ENCODE measurements around the gene WNT1. TPM values are rescaled to one million over a fixed set of nuclear protein-coding genes. Genes with fewer than 3 reads are reported as not detected.

WNT1 gene
- polyA plus RNA-seq (2013, experiment 1 of 2) = 0.11 TPM
- 0.03 TPM for polyA plus RNA-seq (2013, experiment 2 of 2)

GRCh38 chr12:48978291-48978740 is at the start of gene WNT1:
TSS of gene WNT1 (plus strand) at chr12:48978322. CDS start at chr12:48978651, 329 bp downstream.
- H3K18ac ChIP-seq (ENCODE audit: low read length) = peak within 1 kb of the TSS; percentile 88
- H2BK120ac ChIP-seq (ENCODE audit: low read depth, low read length) = no peak within 1 kb of the TSS
- H4K91ac ChIP-seq (ENCODE audit: low read depth, low read length, poor library complexity) = no peak within 1 kb of the TSS
- H3K4me3 ChIP-seq (ENCODE audit: low read length in 2 of 2) = peak within 1 kb of the TSS in 1 of 2 donors; percentile 42
- H3K27ac ChIP-seq (replicated peaks; ENCODE audit: low read length) = no peak within 1 kb of the TSS
- no peak within 1 kb of the TSS for H2BK12ac ChIP-seq (ENCODE audit: low read length)
- peaks cover 69 to 98% (median 97%) of the 10 kb centered on the region in 3 experiments for H3K27me3 ChIP-seq (ENCODE audit: control insufficient read depth in 3 of 3, insufficient read depth in 3 of 3, low read depth in 1 of 3, low read length in 3 of 3)
- peak within 1 kb of the TSS; percentile 77 for H2AK5ac ChIP-seq (ENCODE audit: low read depth, low read length)
- DNase-seq (ENCODE audit: low spot score) = no peak
- no peak within 1 kb of the TSS for H3K4ac ChIP-seq (ENCODE audit: low read length)
- H3K36me3 ChIP-seq (replicated peaks in 1 of 2; ENCODE audit: control insufficient read depth in 2 of 2, insufficient read depth in 2 of 2, low read length in 2 of 2) = no peaks in the 10 kb centered on the region
- H3K4me2 ChIP-seq (ENCODE audit: insufficient read depth, low read length, poor library complexity, severe bottlenecking) = no peak within 1 kb of the TSS
- H4K8ac ChIP-seq (ENCODE audit: low read depth, low read length) = no peak within 1 kb of the TSS
- no CpG with 5 or more reads among the region's 45 CpGs for WGBS, 2 donors (ENCODE audit: extremely low coverage in 2 of 2, insufficient read length in 2 of 2, insufficient replicate concordance in 1 of 2)
- H2BK15ac ChIP-seq (ENCODE audit: low read length) = peak within 1 kb of the TSS; percentile 51
- peak within 1 kb of the TSS; percentile 70 for H3K23ac ChIP-seq (ENCODE audit: low read depth, low read length, poor library complexity)
- peak within 1 kb of the TSS; percentile 57 for H3K14ac ChIP-seq (ENCODE audit: low read length)
- H3K9me3 ChIP-seq (replicated peaks in 1 of 2; ENCODE audit: control insufficient read depth in 2 of 2, insufficient read depth in 1 of 2, low read depth in 1 of 2, low read length in 2 of 2) = peaks cover 0 to 5% of the 10 kb centered on the region in 2 donors
- peak within 1 kb of the TSS; percentile 73 for H2AFZ ChIP-seq (ENCODE audit: low read length)
- peak within 1 kb of the TSS; percentile 80 for H2BK5ac ChIP-seq (ENCODE audit: low read length)
- peaks cover 3 to 15% of the 10 kb centered on the region in 2 donors for H3K4me1 ChIP-seq (ENCODE audit: control insufficient read depth in 2 of 2, insufficient read depth in 1 of 2, low read depth in 1 of 2, low read length in 2 of 2)
- H3K79me1 ChIP-seq (ENCODE audit: low read depth, low read length) = no peaks in the 10 kb centered on the region
- H3K9ac ChIP-seq (ENCODE audit: low read depth, low read length, poor library complexity) = peak within 1 kb of the TSS; percentile 50

GRCh38 chr12:48929551-48929950 is 48.6 kb upstream of the WNT1 start:
- no peak overlapping the region for H2BK15ac ChIP-seq (ENCODE audit: low read length)
- H3K9ac ChIP-seq (ENCODE audit: low read depth, low read length, poor library complexity) = no peak overlapping the region
- no peak overlapping the region for H2BK5ac ChIP-seq (ENCODE audit: low read length)
- H3K4me1 ChIP-seq (ENCODE audit: control insufficient read depth in 2 of 2, insufficient read depth in 1 of 2, low read depth in 1 of 2, low read length in 2 of 2) = peaks cover 0 to 5% of the 10 kb centered on the region in 2 donors
- H3K23ac ChIP-seq (ENCODE audit: low read depth, low read length, poor library complexity) = no peak overlapping the region
- H3K27me3 ChIP-seq (ENCODE audit: control insufficient read depth in 3 of 3, insufficient read depth in 3 of 3, low read depth in 1 of 3, low read length in 3 of 3) = no peaks in the 10 kb centered on the region
- H3K9me3 ChIP-seq (replicated peaks in 1 of 2; ENCODE audit: control insufficient read depth in 2 of 2, insufficient read depth in 1 of 2, low read depth in 1 of 2, low read length in 2 of 2) = no peaks in the 10 kb centered on the region
- no peaks in the 10 kb centered on the region for H3K79me1 ChIP-seq (ENCODE audit: low read depth, low read length)
- H2BK120ac ChIP-seq (ENCODE audit: low read depth, low read length) = no peak overlapping the region
- H3K4me2 ChIP-seq (ENCODE audit: insufficient read depth, low read length, poor library complexity, severe bottlenecking) = no peak overlapping the region
- no peak overlapping the region for H2AFZ ChIP-seq (ENCODE audit: low read length)
- no peak overlapping the region for H3K4ac ChIP-seq (ENCODE audit: low read length)
- H3K18ac ChIP-seq (ENCODE audit: low read length) = no peak overlapping the region
- no peak overlapping the region for H2BK12ac ChIP-seq (ENCODE audit: low read length)
- H4K8ac ChIP-seq (ENCODE audit: low read depth, low read length) = no peak overlapping the region
- DNase-seq (ENCODE audit: low spot score) = no peak
- WGBS, 2 donors (ENCODE audit: extremely low coverage in 2 of 2, insufficient read length in 2 of 2, insufficient replicate concordance in 1 of 2) = no CpG with 5 or more reads among the region's 1 CpG
- no peak overlapping the region for H3K14ac ChIP-seq (ENCODE audit: low read length)
- peaks cover 29 to 83% of the 10 kb centered on the region in 2 donors for H3K36me3 ChIP-seq (replicated peaks in 1 of 2; ENCODE audit: control insufficient read depth in 2 of 2, insufficient read depth in 2 of 2, low read length in 2 of 2)
- H3K4me3 ChIP-seq (ENCODE audit: low read length in 2 of 2) = no peak overlapping the region
- no peak overlapping the region for H2AK5ac ChIP-seq (ENCODE audit: low read depth, low read length)
- no peak overlapping the region for H3K27ac ChIP-seq (replicated peaks; ENCODE audit: low read length)
- H4K91ac ChIP-seq (ENCODE audit: low read depth, low read length, poor library complexity) = no peak overlapping the region

- H3K36me3 ChIP-seq (replicated peaks in 1 of 2; ENCODE audit: control insufficient read depth in 2 of 2, insufficient read depth in 2 of 2, low read length in 2 of 2) = peaks cover 31 to 82% of the 10 kb centered on the region in 2 donors
- no peak overlapping the region for H2AK5ac ChIP-seq (ENCODE audit: low read depth, low read length)
- no peak overlapping the region for H2AFZ ChIP-seq (ENCODE audit: low read length)
- H3K27me3 ChIP-seq (ENCODE audit: control insufficient read depth in 3 of 3, insufficient read depth in 3 of 3, low read depth in 1 of 3, low read length in 3 of 3) = no peaks in the 10 kb centered on the region
- no peak overlapping the region for H3K18ac ChIP-seq (ENCODE audit: low read length)
- no peak for DNase-seq (ENCODE audit: low spot score)
- H3K23ac ChIP-seq (ENCODE audit: low read depth, low read length, poor library complexity) = no peak overlapping the region
- H3K4me2 ChIP-seq (ENCODE audit: insufficient read depth, low read length, poor library complexity, severe bottlenecking) = no peak overlapping the region
- H2BK12ac ChIP-seq (ENCODE audit: low read length) = no peak overlapping the region
- no peak overlapping the region for H4K8ac ChIP-seq (ENCODE audit: low read depth, low read length)
- no CpG with 5 or more reads among the region's 4 CpGs for whole genome bisulfite sequencing, 2 donors (ENCODE audit: extremely low coverage in 2 of 2, insufficient read length in 2 of 2, insufficient replicate concordance in 1 of 2)
- no peaks in the 10 kb centered on the region for H3K79me1 ChIP-seq (ENCODE audit: low read depth, low read length)
- no peaks in the 10 kb centered on the region for H3K9me3 ChIP-seq (replicated peaks in 1 of 2; ENCODE audit: control insufficient read depth in 2 of 2, insufficient read depth in 1 of 2, low read depth in 1 of 2, low read length in 2 of 2)
- H3K4ac ChIP-seq (ENCODE audit: low read length) = no peak overlapping the region
- no peak overlapping the region for H2BK15ac ChIP-seq (ENCODE audit: low read length)
- no peak overlapping the region for H2BK5ac ChIP-seq (ENCODE audit: low read length)
- H3K4me1 ChIP-seq (ENCODE audit: control insufficient read depth in 2 of 2, insufficient read depth in 1 of 2, low read depth in 1 of 2, low read length in 2 of 2) = peaks cover 0 to 3% of the 10 kb centered on the region in 2 donors
- H3K9ac ChIP-seq (ENCODE audit: low read depth, low read length, poor library complexity) = no peak overlapping the region
- no peak overlapping the region for H3K4me3 ChIP-seq (ENCODE audit: low read length in 2 of 2)
- H2BK120ac ChIP-seq (ENCODE audit: low read depth, low read length) = no peak overlapping the region
- no peak overlapping the region for H3K27ac ChIP-seq (replicated peaks; ENCODE audit: low read length)
- H4K91ac ChIP-seq (ENCODE audit: low read depth, low read length, poor library complexity) = no peak overlapping the region
- H3K14ac ChIP-seq (ENCODE audit: low read length) = no peak overlapping the region
Measured at GRCh38 chr12:48930475-48930874, 47.6 kb upstream of the WNT1 start.

GRCh38 chr12:48932878-48933277 is 45.2 kb upstream of the WNT1 start:
- H3K27ac ChIP-seq (replicated peaks; ENCODE audit: low read length) = no peak overlapping the region
- H2BK120ac ChIP-seq (ENCODE audit: low read depth, low read length) = no peak overlapping the region
- no peaks in the 10 kb centered on the region for H3K27me3 ChIP-seq (ENCODE audit: control insufficient read depth in 3 of 3, insufficient read depth in 3 of 3, low read depth in 1 of 3, low read length in 3 of 3)
- H3K4me1 ChIP-seq (ENCODE audit: control insufficient read depth in 2 of 2, insufficient read depth in 1 of 2, low read depth in 1 of 2, low read length in 2 of 2) = no peaks in the 10 kb centered on the region
- H3K14ac ChIP-seq (ENCODE audit: low read length) = no peak overlapping the region
- DNase-seq (ENCODE audit: low spot score) = no peak
- no peak overlapping the region for H2AFZ ChIP-seq (ENCODE audit: low read length)
- no peak overlapping the region for H2AK5ac ChIP-seq (ENCODE audit: low read depth, low read length)
- no peak overlapping the region for H4K91ac ChIP-seq (ENCODE audit: low read depth, low read length, poor library complexity)
- H3K4me3 ChIP-seq (ENCODE audit: low read length in 2 of 2) = no peak overlapping the region
- H3K9me3 ChIP-seq (replicated peaks in 1 of 2; ENCODE audit: control insufficient read depth in 2 of 2, insufficient read depth in 1 of 2, low read depth in 1 of 2, low read length in 2 of 2) = no peaks in the 10 kb centered on the region
- no peak overlapping the region for H2BK5ac ChIP-seq (ENCODE audit: low read length)
- no peak overlapping the region for H3K4ac ChIP-seq (ENCODE audit: low read length)
- H4K8ac ChIP-seq (ENCODE audit: low read depth, low read length) = no peak overlapping the region
- no peak overlapping the region for H3K4me2 ChIP-seq (ENCODE audit: insufficient read depth, low read length, poor library complexity, severe bottlenecking)
- no peak overlapping the region for H3K9ac ChIP-seq (ENCODE audit: low read depth, low read length, poor library complexity)
- no peak overlapping the region for H3K18ac ChIP-seq (ENCODE audit: low read length)
- H3K79me1 ChIP-seq (ENCODE audit: low read depth, low read length) = no peaks in the 10 kb centered on the region
- H2BK12ac ChIP-seq (ENCODE audit: low read length) = no peak overlapping the region
- WGBS, 2 donors (ENCODE audit: extremely low coverage in 2 of 2, insufficient read length in 2 of 2, insufficient replicate concordance in 1 of 2) = no CpG with 5 or more reads among the region's 2 CpGs
- H2BK15ac ChIP-seq (ENCODE audit: low read length) = no peak overlapping the region
- H3K23ac ChIP-seq (ENCODE audit: low read depth, low read length, poor library complexity) = no peak overlapping the region
- H3K36me3 ChIP-seq (replicated peaks in 1 of 2; ENCODE audit: control insufficient read depth in 2 of 2, insufficient read depth in 2 of 2, low read length in 2 of 2) = peaks cover 38 to 84% of the 10 kb centered on the region in 2 donors

Data from neuronal stem cell (in vitro differentiated cells).